HepG2 (cell line): Measurements from ENCODE around the gene AFF1. TPM values are rescaled to one million over a fixed set of nuclear protein-coding genes. Genes with fewer than 3 reads are reported as not detected.
A peak's percentile ranks its signal among the peaks of the same experiment; 100 is the strongest.

Experiments
- FOSL1 ChIP-seq: sonication (generic); formaldehyde crosslinking; IDR thresholded peaks from 2 replicates; pipeline ENCODE4 v1.9.0; 2021; ENCODE audit warnings: missing genetic modification reagents, borderline replicate concordance
- GPN1 ChIP-seq: sonication (generic); formaldehyde crosslinking; IDR thresholded peaks from 2 replicates; pipeline ENCODE4 v1.5.1; 2020; ENCODE audit warnings: missing genetic modification reagents, borderline replicate concordance
- GTF2F1 ChIP-seq: fragments of 150-350 bp; IDR thresholded peaks from 2 replicates; pipeline ENCODE4 v1.6.1; 2014; ENCODE audit warnings: low read length
- HMG20B ChIP-seq: conservative IDR thresholded peaks from 2 replicates; pipeline ENCODE4 v1.6.1; 2016; ENCODE audit warnings: missing genetic modification reagents, missing compliant biosample characterization
- HNRNPL ChIP-seq: fragments of 200-400 bp; formaldehyde crosslinking; IDR thresholded peaks from 2 replicates; pipeline ENCODE4 v1.6.1; 2017; ENCODE audit warnings: mild to moderate bottlenecking, low read depth, low read length
- HNRNPLL ChIP-seq: fragments of 200-400 bp; formaldehyde crosslinking; IDR thresholded peaks from 2 replicates; pipeline ENCODE4 v1.6.1; 2017; ENCODE audit warnings: mild to moderate bottlenecking, low read depth, low read length; ENCODE audit not compliant: poor library complexity, severe bottlenecking
- KAT7 ChIP-seq: IDR thresholded peaks from 2 replicates; pipeline ENCODE4 v1.6.1; 2018; ENCODE audit warnings: borderline replicate concordance, missing compliant biosample characterization
- NBN ChIP-seq: fragments of 450-650 bp; conservative IDR thresholded peaks from 2 replicates; pipeline ENCODE4 v1.6.1; 2017
- NPAS2 ChIP-seq: sonication (generic); formaldehyde crosslinking; IDR thresholded peaks from 2 replicates; pipeline ENCODE4 v1.8.0; 2022; ENCODE audit warnings: mild to moderate bottlenecking, missing genetic modification reagents, borderline replicate concordance
- NR1H2 ChIP-seq: sonication (generic); formaldehyde crosslinking; IDR thresholded peaks from 2 replicates; pipeline ENCODE4 v1.8.1; 2022; ENCODE audit warnings: low read depth, missing genetic modification reagents, borderline replicate concordance
- PRPF4 ChIP-seq: fragments of 200-400 bp; formaldehyde crosslinking; IDR thresholded peaks from 2 replicates; pipeline ENCODE4 v1.6.1; 2016; ENCODE audit warnings: low read length, low read depth; ENCODE audit not compliant: poor library complexity, severe bottlenecking
- ZBTB7A ChIP-seq: sonication (generic); formaldehyde crosslinking; IDR thresholded peaks from 2 replicates; pipeline ENCODE4 v1.8.0; 2022; ENCODE audit warnings: mild to moderate bottlenecking, missing genetic modification reagents
- ZFP36 ChIP-seq: fragments of 150-350 bp; IDR thresholded peaks from 2 replicates; pipeline ENCODE4 v1.6.1; 2018; ENCODE audit warnings: borderline replicate concordance, low read length, low read depth; ENCODE audit not compliant: partially characterized antibody
- ZMAT3 ChIP-seq: sonication (generic); formaldehyde crosslinking; conservative IDR thresholded peaks from 2 replicates; pipeline ENCODE4 v1.7.0; 2021; ENCODE audit warnings: missing genetic modification reagents
- ZNF10 ChIP-seq: sonication (generic); formaldehyde crosslinking; IDR thresholded peaks from 2 replicates; pipeline ENCODE4 v1.4.0; 2020; ENCODE audit warnings: mild to moderate bottlenecking, low read depth, missing genetic modification reagents, borderline replicate concordance
- ZNF24 ChIP-seq: fragments of 450-650 bp; IDR thresholded peaks from 2 replicates; pipeline ENCODE4 v1.6.1; 2017; ENCODE audit warnings: antibody characterized with exemption, mild to moderate bottlenecking
- ZNF343 ChIP-seq: sonication (generic); formaldehyde crosslinking; IDR thresholded peaks from 2 replicates; pipeline ENCODE4 v1.4.0; 2020; ENCODE audit warnings: mild to moderate bottlenecking, missing genetic modification reagents
- ZNF572 ChIP-seq: sonication (generic); formaldehyde crosslinking; IDR thresholded peaks from 2 replicates; pipeline ENCODE4 v1.5.1; 2020; ENCODE audit warnings: mild to moderate bottlenecking, missing genetic modification reagents
- ZNF589 ChIP-seq: sonication (generic); formaldehyde crosslinking; conservative IDR thresholded peaks from 2 replicates; pipeline ENCODE4 v1.8.0; 2022; ENCODE audit warnings: mild to moderate bottlenecking, moderate library complexity, missing genetic modification reagents
- ZNF672 ChIP-seq: sonication (generic); formaldehyde crosslinking; IDR thresholded peaks from 2 replicates; pipeline ENCODE4 v1.8.1; 2022; ENCODE audit warnings: missing genetic modification reagents
- ZNF674 ChIP-seq: sonication (generic); formaldehyde crosslinking; IDR thresholded peaks from 2 replicates; pipeline ENCODE4 v1.5.0; 2020; ENCODE audit warnings: low read depth, mild to moderate bottlenecking, missing genetic modification reagents
- polyA plus RNA-seq, 8 experiments: library from polyadenylated mRNA; depleted of rRNA in 3 of 8; stranded (reverse) in 7 of 8; unstranded in 1 of 8; fragments of >200 nt; fragmentation: Illumina TruSeq in 4 of 8; extraction: Trizol in 4 of 8; gene quantifications; 2 replicates each; pipeline versions ENCODE4 v1.2.1 to v1.2.3, GENCODE V29; 2011 to 2016; ENCODE audit warnings: low read depth in 4 of 8, missing spikeins in 1 of 8, mixed read lengths in 1 of 8; ENCODE audit not compliant: insufficient read depth in 1 of 8
- total RNA-seq, 5 experiments: library from RNA; depleted of rRNA; stranded (reverse); fragments of >200 nt; fragmentation: Illumina TruSeq; extraction: Trizol; gene quantifications; 2 replicates each; pipeline ENCODE4 v1.2.3, GENCODE V29; 2016; ENCODE audit warnings: low read depth in 1 of 5
- TF ChIP-seq, protein P1 (sequence below): sonication (generic); formaldehyde crosslinking; IDR thresholded peaks from 2 replicates; pipeline ENCODE4 v1.5.1; 2020; ENCODE audit warnings: missing genetic modification reagents, mild to moderate bottlenecking, borderline replicate concordance
- TF ChIP-seq, protein P2 (sequence below): fragments of 450-650 bp; IDR thresholded peaks from 2 replicates; pipeline ENCODE4 v1.6.1; 2016
- TF ChIP-seq, protein P3 (sequence below): sonication (generic); formaldehyde crosslinking; conservative IDR thresholded peaks from 2 replicates; pipeline ENCODE4 v1.8.0; 2022; ENCODE audit warnings: missing genetic modification reagents
- TF ChIP-seq, protein P4 (sequence below): sonication (generic); formaldehyde crosslinking; IDR thresholded peaks from 2 replicates; pipeline ENCODE4 v1.4.0; 2020; ENCODE audit warnings: mild to moderate bottlenecking, missing genetic modification reagents

AFF1 gene
- total and polyA plus RNA-seq, 2 of the 13 experiments (the other 11 are each of a cell fraction or from before 2014, with no cell fraction given), result 15.5 to 15.9 TPM

DNA sequence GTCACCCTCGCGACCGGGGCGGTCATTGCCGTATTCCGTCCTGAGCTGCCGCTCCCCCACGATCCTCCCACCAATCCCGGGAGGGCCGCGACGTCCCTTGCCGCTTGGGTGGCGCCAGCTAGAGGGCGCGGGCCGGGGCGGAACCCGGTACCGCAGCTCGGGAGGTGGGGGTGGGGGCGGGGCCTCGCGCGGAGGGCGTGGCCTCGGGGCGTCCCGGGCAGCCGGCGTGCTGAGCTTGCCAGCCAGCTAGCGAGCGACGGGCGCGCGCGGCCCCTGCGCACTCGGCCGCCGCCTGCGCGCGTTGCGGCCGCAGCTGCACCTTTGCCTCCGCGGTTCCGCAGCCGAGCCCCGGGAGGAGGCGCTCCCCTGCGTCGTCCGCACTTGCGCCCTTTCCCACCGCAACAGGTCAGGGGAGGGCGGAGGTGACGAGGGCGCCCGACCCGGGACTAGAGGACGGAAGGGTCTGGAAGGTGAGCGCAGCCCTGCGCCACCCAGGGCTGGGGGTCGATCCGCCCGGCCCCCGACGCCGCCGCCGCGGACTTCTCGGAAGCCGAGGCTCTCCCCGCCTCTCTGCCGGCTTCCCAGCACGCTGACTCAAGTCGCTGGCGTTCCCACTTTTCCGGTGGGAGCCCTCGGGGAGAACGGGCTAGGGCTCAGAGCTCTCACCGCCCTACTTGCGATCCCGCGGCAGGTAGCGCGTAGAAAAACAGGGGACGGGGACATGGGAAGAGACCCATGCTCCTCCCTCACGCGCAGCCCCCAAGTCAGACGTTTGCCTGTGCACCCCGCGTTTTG, at the start of gene AFF1 (continued):
- TF ChIP-seq ZNF589 (peak; percentile 76), NR1H2 (CRISPR knock-in tag) (no peak), HNRNPL (0 out of 2 replicates have a peak, but pooled peaks have one; percentile 56), ZNF10 (CRISPR knock-in tag) (no peak), GPN1 (CRISPR knock-in tag) (no peak), HNRNPLL (peak; percentile 99), ZMAT3 (CRISPR knock-in tag) (peak; percentile 82), NPAS2 (CRISPR knock-in tag) (no peak), ZBTB7A (CRISPR knock-in tag) (no peak), FOSL1 (no peak), KAT7 (CRISPR knock-in tag) (peak; percentile 94), HMG20B (no peak), PRPF4 (no peak), NBN (no peak), ZNF572 (0 out of 2 replicates have a peak, but pooled peaks have one; percentile 59), ZNF343 (CRISPR knock-in tag) (peak; percentile 76; the same call in 1 of the 2 replicates), ZFP36 (no peak), GTF2F1 (no peak; the same call in 1 of the 2 replicates), ZNF672 (CRISPR knock-in tag) (no peak), ZNF24 (no peak), ZNF674 (CRISPR knock-in tag) (no peak)
- TF ChIP-seq, protein P1, sequence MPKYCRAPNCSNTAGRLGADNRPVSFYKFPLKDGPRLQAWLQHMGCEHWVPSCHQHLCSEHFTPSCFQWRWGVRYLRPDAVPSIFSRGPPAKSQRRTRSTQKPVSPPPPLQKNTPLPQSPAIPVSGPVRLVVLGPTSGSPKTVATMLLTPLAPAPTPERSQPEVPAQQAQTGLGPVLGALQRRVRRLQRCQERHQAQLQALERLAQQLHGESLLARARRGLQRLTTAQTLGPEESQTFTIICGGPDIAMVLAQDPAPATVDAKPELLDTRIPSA (CRISPR knock-in tag), result no peak
- TF ChIP-seq, protein P2, sequence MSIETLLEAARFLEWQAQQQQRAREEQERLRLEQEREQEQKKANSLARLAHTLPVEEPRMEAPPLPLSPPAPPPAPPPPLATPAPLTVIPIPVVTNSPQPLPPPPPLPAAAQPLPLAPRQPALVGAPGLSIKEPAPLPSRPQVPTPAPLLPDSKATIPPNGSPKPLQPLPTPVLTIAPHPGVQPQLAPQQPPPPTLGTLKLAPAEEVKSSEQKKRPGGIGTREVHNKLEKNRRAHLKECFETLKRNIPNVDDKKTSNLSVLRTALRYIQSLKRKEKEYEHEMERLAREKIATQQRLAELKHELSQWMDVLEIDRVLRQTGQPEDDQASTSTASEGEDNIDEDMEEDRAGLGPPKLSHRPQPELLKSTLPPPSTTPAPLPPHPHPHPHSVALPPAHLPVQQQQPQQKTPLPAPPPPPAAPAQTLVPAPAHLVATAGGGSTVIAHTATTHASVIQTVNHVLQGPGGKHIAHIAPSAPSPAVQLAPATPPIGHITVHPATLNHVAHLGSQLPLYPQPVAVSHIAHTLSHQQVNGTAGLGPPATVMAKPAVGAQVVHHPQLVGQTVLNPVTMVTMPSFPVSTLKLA, result 0 out of 2 replicates have a peak, but pooled peaks have one; percentile 9
- TF ChIP-seq, protein P3, sequence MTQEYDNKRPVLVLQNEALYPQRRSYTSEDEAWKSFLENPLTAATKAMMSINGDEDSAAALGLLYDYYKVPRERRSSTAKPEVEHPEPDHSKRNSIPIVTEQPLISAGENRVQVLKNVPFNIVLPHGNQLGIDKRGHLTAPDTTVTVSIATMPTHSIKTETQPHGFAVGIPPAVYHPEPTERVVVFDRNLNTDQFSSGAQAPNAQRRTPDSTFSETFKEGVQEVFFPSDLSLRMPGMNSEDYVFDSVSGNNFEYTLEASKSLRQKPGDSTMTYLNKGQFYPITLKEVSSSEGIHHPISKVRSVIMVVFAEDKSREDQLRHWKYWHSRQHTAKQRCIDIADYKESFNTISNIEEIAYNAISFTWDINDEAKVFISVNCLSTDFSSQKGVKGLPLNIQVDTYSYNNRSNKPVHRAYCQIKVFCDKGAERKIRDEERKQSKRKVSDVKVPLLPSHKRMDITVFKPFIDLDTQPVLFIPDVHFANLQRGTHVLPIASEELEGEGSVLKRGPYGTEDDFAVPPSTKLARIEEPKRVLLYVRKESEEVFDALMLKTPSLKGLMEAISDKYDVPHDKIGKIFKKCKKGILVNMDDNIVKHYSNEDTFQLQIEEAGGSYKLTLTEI (CRISPR knock-in tag), result no peak
- TF ChIP-seq, protein P4, sequence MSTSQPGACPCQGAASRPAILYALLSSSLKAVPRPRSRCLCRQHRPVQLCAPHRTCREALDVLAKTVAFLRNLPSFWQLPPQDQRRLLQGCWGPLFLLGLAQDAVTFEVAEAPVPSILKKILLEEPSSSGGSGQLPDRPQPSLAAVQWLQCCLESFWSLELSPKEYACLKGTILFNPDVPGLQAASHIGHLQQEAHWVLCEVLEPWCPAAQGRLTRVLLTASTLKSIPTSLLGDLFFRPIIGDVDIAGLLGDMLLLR (CRISPR knock-in tag), result peak; percentile 93
